SK-N-SH treated with all-trans-retinoic acid at 6 μM for 48 hours (cell line): ENCODE data around the gene CORO1C.

Source experiments
- ATAC-seq: fragments of 200-7000 bp; cut with Tn5 transposase; 3 replicates; pipeline ENCODE4 v1.9.1; 2020; ENCODE audit warnings: mild to moderate bottlenecking, moderate library complexity
- ARNTL ChIP-seq: fragments of 450-650 bp; formaldehyde crosslinking; IDR thresholded peaks from 2 replicates; pipeline ENCODE4 v1.5.0; 2020; ENCODE audit warnings: low read depth, mild to moderate bottlenecking, moderate library complexity, borderline replicate concordance
- BACH2 ChIP-seq: fragments of 250-450 bp; sonication (Bioruptor Pico); IDR thresholded peaks from 2 replicates; pipeline ENCODE4 v1.9.0; 2021; ENCODE audit warnings: mild to moderate bottlenecking, borderline replicate concordance
- CREB5 ChIP-seq: fragments of 250-450 bp; sonication (Bioruptor Pico); IDR thresholded peaks from 2 replicates; pipeline ENCODE4 v1.5.1; 2020; ENCODE audit warnings: low read depth, mild to moderate bottlenecking, moderate library complexity
- CSDC2 ChIP-seq: fragments of 250-450 bp; sonication (Bioruptor Pico); IDR thresholded peaks from 2 replicates; pipeline ENCODE4 v1.5.0; 2020; ENCODE audit warnings: mild to moderate bottlenecking, moderate library complexity
- ESRRG ChIP-seq: fragments of 250-450 bp; sonication (Bioruptor Pico); IDR thresholded peaks from 2 replicates; pipeline ENCODE4 v1.6.1; 2021; ENCODE audit warnings: mild to moderate bottlenecking
- GLIS3 ChIP-seq: fragments of 250-450 bp; sonication (Bioruptor Pico); IDR thresholded peaks from 2 replicates; pipeline ENCODE4 v1.5.0; 2020; ENCODE audit warnings: mild to moderate bottlenecking, moderate library complexity
- ISL1 ChIP-seq: fragments of 250-450 bp; sonication (Bioruptor Pico); IDR thresholded peaks from 2 replicates; pipeline ENCODE4 v2.1.2; 2022; ENCODE audit warnings: mild to moderate bottlenecking, moderate library complexity
- OSR1 ChIP-seq: fragments of 250-450 bp; sonication (Bioruptor Pico); IDR thresholded peaks from 2 replicates; pipeline ENCODE4 v1.8.0; 2022; ENCODE audit warnings: moderate library complexity, mild to moderate bottlenecking, inconsistent platforms
- PATZ1 ChIP-seq: fragments of 250-450 bp; sonication (Bioruptor Pico); IDR thresholded peaks from 2 replicates; pipeline ENCODE4 v1.8.0; 2020; ENCODE audit warnings: mild to moderate bottlenecking, moderate library complexity, borderline replicate concordance
- POU6F1 ChIP-seq: fragments of 250-450 bp; sonication (Bioruptor Pico); IDR thresholded peaks from 2 replicates; pipeline ENCODE4 v1.8.0; 2021; ENCODE audit warnings: low read depth, mild to moderate bottlenecking, moderate library complexity, borderline replicate concordance
- PPARA ChIP-seq: fragments of 250-450 bp; sonication (Bioruptor Pico); IDR thresholded peaks from 2 replicates; pipeline ENCODE4 v1.5.0; 2020; ENCODE audit warnings: mild to moderate bottlenecking, borderline replicate concordance
- RARB ChIP-seq: fragments of 250-450 bp; sonication (Bioruptor Pico); IDR thresholded peaks from 2 replicates; pipeline ENCODE4 v1.8.0; 2021; ENCODE audit warnings: mild to moderate bottlenecking, moderate library complexity
- SNAI2 ChIP-seq: fragments of 250-450 bp; sonication (Bioruptor Pico); IDR thresholded peaks from 2 replicates; pipeline ENCODE4 v1.5.0; 2020; ENCODE audit warnings: mild to moderate bottlenecking, moderate library complexity
- TCF4 ChIP-seq: fragments of 250-450 bp; sonication (Bioruptor Pico); IDR thresholded peaks from 2 replicates; pipeline ENCODE4 v1.8.0; 2021; ENCODE audit warnings: mild to moderate bottlenecking, moderate library complexity, borderline replicate concordance
- TOX ChIP-seq: fragments of 250-450 bp; sonication (Bioruptor Pico); IDR thresholded peaks from 2 replicates; pipeline ENCODE4 v1.8.0; 2021; ENCODE audit warnings: mild to moderate bottlenecking, moderate library complexity, borderline replicate concordance
- TSHZ2 ChIP-seq: fragments of 250-450 bp; sonication (Bioruptor Pico); IDR thresholded peaks from 2 replicates; pipeline ENCODE4 v1.5.0; 2020; ENCODE audit warnings: mild to moderate bottlenecking, moderate library complexity
- ZC3H10 ChIP-seq: fragments of 250-450 bp; sonication (Bioruptor Pico); IDR thresholded peaks from 2 replicates; pipeline ENCODE4 v1.5.1; 2021; ENCODE audit warnings: mild to moderate bottlenecking, moderate library complexity
- ZFP3 ChIP-seq: fragments of 250-450 bp; sonication (Bioruptor Pico); IDR thresholded peaks from 2 replicates; pipeline ENCODE4 v1.5.0; 2020; ENCODE audit warnings: mild to moderate bottlenecking, moderate library complexity
- ZFP30 ChIP-seq: fragments of 450-650 bp; formaldehyde crosslinking; IDR thresholded peaks from 2 replicates; pipeline ENCODE4 v1.5.0; 2022; ENCODE audit warnings: mild to moderate bottlenecking, moderate library complexity
- ZNF70 ChIP-seq: fragments of 450-650 bp; formaldehyde crosslinking; IDR thresholded peaks from 2 replicates; pipeline ENCODE4 v1.5.0; 2020; ENCODE audit warnings: mild to moderate bottlenecking, moderate library complexity

CORO1C gene

GRCh38 chr12:108699955-108700563 is 31.3 kb downstream of the CORO1C start:
- no peak for TF ChIP-seq TSHZ2 (CRISPR knock-in tag)
- no peak for TF ChIP-seq OSR1 (CRISPR knock-in tag)
- no peak for TF ChIP-seq ZFP3 (CRISPR knock-in tag)
- no peak for TF ChIP-seq PATZ1 (CRISPR knock-in tag)
- TF ChIP-seq PPARA (CRISPR knock-in tag): no peak
- no peak for ATAC-seq

GRCh38 chr12:108697905-108698304 is 33.4 kb downstream of the CORO1C start:
- no peak for ATAC-seq
- no peak for TF ChIP-seq ISL1 (CRISPR knock-in tag)
- TF ChIP-seq OSR1 (CRISPR knock-in tag): no peak
- no peak for TF ChIP-seq ZFP3 (CRISPR knock-in tag)
- no peak for TF ChIP-seq POU6F1 (CRISPR knock-in tag)
- TF ChIP-seq TOX (CRISPR knock-in tag): no peak
- no peak for TF ChIP-seq TSHZ2 (CRISPR knock-in tag)
- no peak for TF ChIP-seq BACH2 (CRISPR knock-in tag)
- no peak for TF ChIP-seq CREB5 (CRISPR knock-in tag)
- TF ChIP-seq ESRRG (CRISPR knock-in tag): no peak
- TF ChIP-seq PPARA (CRISPR knock-in tag): no peak
- no peak for TF ChIP-seq SNAI2
- TF ChIP-seq ZFP30: no peak
- TF ChIP-seq CSDC2 (CRISPR knock-in tag): no peak
- no peak for TF ChIP-seq GLIS3 (CRISPR knock-in tag)
- TF ChIP-seq PATZ1 (CRISPR knock-in tag): no peak
- no peak for TF ChIP-seq ARNTL (CRISPR knock-in tag)

GRCh38 chr12:108696996-108697290 is 34.4 kb downstream of the CORO1C start:
- ATAC-seq: no peak
- TF ChIP-seq TCF4 (CRISPR knock-in tag): no peak
- no peak for TF ChIP-seq RARB (CRISPR knock-in tag)
- TF ChIP-seq ZNF70 (CRISPR knock-in tag): no peak
- TF ChIP-seq CREB5 (CRISPR knock-in tag): no peak
- TF ChIP-seq SNAI2: no peak
- TF ChIP-seq ZC3H10 (CRISPR knock-in tag): no peak
- no peak for TF ChIP-seq ESRRG (CRISPR knock-in tag)
- TF ChIP-seq ARNTL (CRISPR knock-in tag): no peak
- TF ChIP-seq TOX (CRISPR knock-in tag): no peak
- no peak for TF ChIP-seq CSDC2 (CRISPR knock-in tag)
- no peak for TF ChIP-seq OSR1 (CRISPR knock-in tag)
- TF ChIP-seq ISL1 (CRISPR knock-in tag): no peak
- no peak for TF ChIP-seq ZFP30
- TF ChIP-seq PPARA (CRISPR knock-in tag): no peak
